Activated CD4-positive, alpha-beta T cell treated with anti-CD3 and anti-CD28 coated beads, Interleukin-2, amount 10 ng/mL, durations not matched to agents 7 days and 5 days (primary cell): Measurements from ENCODE around the gene ZNF785. TPM values are rescaled to one million over a fixed set of nuclear protein-coding genes. Genes with fewer than 3 reads are reported as not detected.
A peak's percentile ranks its signal among the peaks of the same experiment; 100 is the strongest.

Experiments
- CTCF ChIA-PET: fragments of 350-600 bp; sonication (Branson Sonifier 250); formaldehyde crosslinking; loops from one replicate; lab custom pipeline; 2021; ENCODE audit warnings: antibody characterized with exemption; lab: Charles Lee
- POLR2A ChIA-PET: fragments of 350-600 bp; sonication (Branson Sonifier 250); formaldehyde crosslinking; loops from one replicate; lab custom pipeline; 2021; ENCODE audit warnings: antibody characterized with exemption; lab: Charles Lee
- DNase-seq: peaks from one replicate; pipeline ENCODE4 v3.0.0-alpha.2; 2020
- H3K27ac Mint-ChIP-seq: one replicate; pipeline ENCODE4 v1.8.0; 2021; ENCODE audit warnings: mild to moderate bottlenecking, moderate library complexity, mixed read lengths
- H3K27me3 Mint-ChIP-seq: one replicate; pipeline ENCODE4 v1.8.0; 2021; ENCODE audit warnings: mixed read lengths
- H3K36me3 Mint-ChIP-seq: one replicate; pipeline ENCODE4 v1.8.0; 2021; ENCODE audit warnings: low read depth, mixed read lengths
- H3K4me1 Mint-ChIP-seq: one replicate; pipeline ENCODE4 v1.8.0; 2021; ENCODE audit warnings: mixed read lengths
- H3K4me3 Mint-ChIP-seq: one replicate; pipeline ENCODE4 v1.8.0; 2021; ENCODE audit warnings: mild to moderate bottlenecking, moderate library complexity, mixed read lengths
- H3K9me3 Mint-ChIP-seq: one replicate; pipeline ENCODE4 v1.8.0; 2021; ENCODE audit warnings: mixed read lengths
- total RNA-seq, 2 experiments: library from RNA; stranded (reverse); gene quantifications; one replicate each; pipeline ENCODE4 v1.2.3, GENCODE V29; 2021

The ZNF785 gene
- total RNA-seq, 2 experiments from 2014 or later = 17.0 to 18.3 TPM

DNA sequence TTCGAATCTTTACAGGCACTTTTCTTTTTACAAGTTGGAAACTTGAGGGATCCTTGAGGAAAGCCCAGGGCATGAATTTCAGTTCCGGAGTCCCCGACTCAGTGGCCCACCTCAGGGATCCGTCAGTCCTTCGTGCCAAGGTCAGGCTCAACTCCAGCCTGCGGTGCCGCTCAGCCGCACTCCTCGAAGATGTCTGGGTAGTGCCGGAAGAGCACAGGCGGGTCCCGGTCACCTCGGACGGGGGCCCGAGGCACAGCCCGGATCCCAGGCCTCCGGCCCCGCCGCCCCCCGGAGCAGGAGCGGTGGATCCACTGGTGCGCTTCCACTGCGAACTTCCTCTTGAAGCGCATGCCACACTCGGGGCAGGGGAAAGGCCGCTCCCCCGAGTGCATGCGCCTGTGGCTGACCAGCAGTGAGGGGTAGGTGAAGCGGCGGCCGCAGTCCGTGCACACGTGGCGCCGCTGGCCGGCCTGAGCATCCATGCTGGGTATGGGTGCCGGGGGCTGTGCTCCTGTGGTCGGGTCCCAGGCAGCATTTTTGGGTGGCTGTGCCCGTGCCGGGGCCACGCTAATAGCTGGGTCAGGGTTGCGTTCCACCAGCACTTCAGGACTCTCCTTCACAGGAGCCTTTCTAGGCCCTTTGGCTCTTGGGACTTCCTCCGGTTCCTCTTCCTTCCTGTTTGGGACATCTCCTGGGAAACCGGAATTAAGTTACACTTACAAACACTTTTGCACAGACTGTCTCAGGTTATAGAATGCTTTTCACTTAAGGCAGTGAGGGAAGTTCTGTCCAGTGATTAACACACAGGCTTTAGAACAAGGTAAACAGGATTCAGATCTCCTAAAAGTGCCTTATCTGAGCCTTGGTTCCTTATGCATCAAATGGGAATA lies 15.5 kb downstream of the ZNF785 start:
- ChIA-PET CTCF (interaction anchor here (1.2 to 1.8 kb wide), 2 partner anchors 12 to 160 kb away, joined by 3 to 12 read pairs; partner anchors contain the start of gene ZNF764), POLR2A (no interaction called here)
- Mint-ChIP-seq H3K36me3 (peaks cover 8% of the 10 kb centered on the region), H3K27ac (peak overlapping the region; percentile 57), H3K9me3 (no peaks in the 10 kb centered on the region), H3K27me3 (no peaks in the 10 kb centered on the region), H3K4me1 (peaks cover 58% of the 10 kb centered on the region), H3K4me3 (peak overlapping the region; percentile 86)
- no peak for DNase-seq

GRCh38 chr16:30569281-30569680 lies 16.2 kb downstream of the ZNF785 start:
- ChIA-PET CTCF (interaction anchor here (0.7 kb wide), 1 partner anchor 332 kb away, joined by 4 read pairs; no protein-coding TSS in a partner anchor), POLR2A (no interaction called here)
- no peak overlapping the region for H3K4me3 Mint-ChIP-seq
- H3K36me3 Mint-ChIP-seq = peaks cover 3% of the 10 kb centered on the region
- no peak for DNase-seq
- H3K27me3 Mint-ChIP-seq = no peaks in the 10 kb centered on the region
- peak overlapping the region; percentile 97 for H3K27ac Mint-ChIP-seq
- peaks cover 53% of the 10 kb centered on the region for H3K4me1 Mint-ChIP-seq
- no peaks in the 10 kb centered on the region for H3K9me3 Mint-ChIP-seq

GRCh38 chr16:30567991-30568638 lies 17.4 kb downstream of the ZNF785 start:
- ChIA-PET POLR2A (interaction anchor here (0.6 to 0.8 kb wide), 3 partner anchors 9 to 33 kb away, joined by 3 to 4 read pairs (median 3); no protein-coding TSS in a partner anchor), CTCF (interaction anchor here (0.6 to 1.9 kb wide), 8 partner anchors 10 to 70 kb away, joined by 3 to 7 read pairs (median 4); partner anchors contain the start of gene ZNF764)
- Mint-ChIP-seq H3K36me3 (peaks cover 3% of the 10 kb centered on the region), H3K4me3 (peak overlapping the region; percentile 63), H3K27me3 (no peaks in the 10 kb centered on the region), H3K27ac (peak overlapping the region; percentile 97), H3K9me3 (no peaks in the 10 kb centered on the region), H3K4me1 (peaks cover 48% of the 10 kb centered on the region)
- peak; percentile 73 for DNase-seq

- H3K27me3 Mint-ChIP-seq = no peaks in the 10 kb centered on the region
- DNase-seq = peak; percentile 37
- H3K9me3 Mint-ChIP-seq = no peaks in the 10 kb centered on the region
- peaks cover 45% of the 10 kb centered on the region for H3K4me1 Mint-ChIP-seq
- peaks cover 3% of the 10 kb centered on the region for H3K36me3 Mint-ChIP-seq
- ChIA-PET CTCF (interaction anchor here (0.5 to 1.9 kb wide), 5 partner anchors 9 to 153 kb away, joined by 3 to 7 read pairs (median 4); partner anchors contain the start of gene ZNF764), POLR2A (no interaction called here)
- no peak overlapping the region for H3K4me3 Mint-ChIP-seq
- peak overlapping the region; percentile 97 for H3K27ac Mint-ChIP-seq
Observed at GRCh38 chr16:30567160-30567990, 18.1 kb downstream of the ZNF785 start.

DNA sequence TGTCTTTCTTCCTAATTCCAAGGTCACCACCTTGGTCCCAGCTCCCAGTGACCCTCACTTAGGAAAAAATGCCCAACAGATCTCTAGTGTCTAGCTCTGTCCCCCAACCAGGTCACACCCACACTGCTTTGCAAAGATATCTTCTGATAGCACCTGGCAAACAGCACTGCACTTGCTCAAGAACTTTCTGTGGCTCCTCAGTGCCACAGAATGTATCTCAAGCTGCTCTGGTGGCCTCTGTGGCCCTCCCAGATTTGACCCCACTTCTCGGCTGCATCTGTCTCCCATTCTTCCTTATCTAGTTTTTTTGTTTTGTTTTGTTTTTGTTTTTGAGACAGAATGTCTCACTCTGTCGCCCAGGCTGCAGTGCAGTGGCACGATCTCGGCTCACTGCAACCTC lies 19.0 kb downstream of the ZNF785 start:
- ChIA-PET POLR2A (no interaction called here), CTCF (interaction anchor here (1.5 to 2.1 kb wide), 5 partner anchors 15 to 37 kb away, joined by 4 to 8 read pairs (median 6); partner anchors contain the start of gene ZNF747)
- Mint-ChIP-seq H3K27ac (no peak overlapping the region), H3K27me3 (no peaks in the 10 kb centered on the region), H3K36me3 (peaks cover 3% of the 10 kb centered on the region), H3K4me3 (no peak overlapping the region), H3K9me3 (no peaks in the 10 kb centered on the region), H3K4me1 (peaks cover 45% of the 10 kb centered on the region)
- no peak for DNase-seq

DNA sequence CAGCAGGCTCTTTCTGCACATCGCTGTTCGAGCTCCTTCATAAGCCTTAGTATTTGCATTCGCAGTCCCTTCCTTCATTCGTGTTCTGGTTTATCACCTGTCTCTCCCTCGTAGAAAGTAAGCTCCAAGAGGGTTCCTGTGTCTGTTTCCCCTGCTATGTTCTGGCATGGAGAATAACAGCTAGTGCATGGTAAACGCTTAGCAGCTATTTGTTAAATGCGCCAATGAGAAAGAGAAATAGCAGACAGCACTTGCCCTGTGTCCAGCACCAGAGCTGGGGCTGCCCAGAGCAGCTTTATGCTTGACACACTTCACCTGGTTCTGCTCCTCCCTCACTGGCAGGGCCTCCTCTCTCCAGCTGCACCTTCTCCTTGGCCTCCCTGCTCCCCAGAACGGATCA lies 19.5 kb downstream of the ZNF785 start:
- ChIA-PET CTCF (interaction anchor here (1.0 to 2.1 kb wide), 4 partner anchors 14 to 32 kb away, joined by 3 to 8 read pairs (median 6); partner anchors contain the start of gene ZNF747), POLR2A (no interaction called here)
- H3K36me3 Mint-ChIP-seq = peaks cover 3% of the 10 kb centered on the region
- H3K4me3 Mint-ChIP-seq = no peak overlapping the region
- no peak overlapping the region for H3K27ac Mint-ChIP-seq
- H3K4me1 Mint-ChIP-seq = peaks cover 49% of the 10 kb centered on the region
- no peak for DNase-seq
- H3K9me3 Mint-ChIP-seq = no peaks in the 10 kb centered on the region
- H3K27me3 Mint-ChIP-seq = no peaks in the 10 kb centered on the region

- H3K9me3 Mint-ChIP-seq = no peaks in the 10 kb centered on the region
- no peak for DNase-seq
- POLR2A ChIA-PET = no interaction called here
- no peak overlapping the region for H3K4me3 Mint-ChIP-seq
- no peak overlapping the region for H3K27ac Mint-ChIP-seq
- CTCF ChIA-PET = interaction anchor here (0.6 to 2.1 kb wide), 5 partner anchors 13 to 127 kb away, joined by 3 to 8 read pairs (median 6); partner anchors contain the start of gene ZNF747
- H3K4me1 Mint-ChIP-seq = peaks cover 48% of the 10 kb centered on the region
- no peaks in the 10 kb centered on the region for H3K27me3 Mint-ChIP-seq
- peaks cover 3% of the 10 kb centered on the region for H3K36me3 Mint-ChIP-seq
Observed at GRCh38 chr16:30565526-30565925, 20.0 kb downstream of the ZNF785 start.

GRCh38 chr16:30562021-30562420 lies 23.5 kb downstream of the ZNF785 start:
- H3K9me3 Mint-ChIP-seq = no peaks in the 10 kb centered on the region
- no peaks in the 10 kb centered on the region for H3K27me3 Mint-ChIP-seq
- H3K4me3 Mint-ChIP-seq = peak overlapping the region; percentile 76
- peaks cover 35% of the 10 kb centered on the region for H3K4me1 Mint-ChIP-seq
- ChIA-PET CTCF (interaction anchor here (1.2 to 1.9 kb wide), 4 partner anchors 17 to 97 kb away, joined by 3 to 7 read pairs (median 4); partner anchors contain the start of gene ZNF747), POLR2A (no interaction called here)
- no peak for DNase-seq
- H3K36me3 Mint-ChIP-seq = no peaks in the 10 kb centered on the region
- H3K27ac Mint-ChIP-seq = peak overlapping the region; percentile 91

DNA sequence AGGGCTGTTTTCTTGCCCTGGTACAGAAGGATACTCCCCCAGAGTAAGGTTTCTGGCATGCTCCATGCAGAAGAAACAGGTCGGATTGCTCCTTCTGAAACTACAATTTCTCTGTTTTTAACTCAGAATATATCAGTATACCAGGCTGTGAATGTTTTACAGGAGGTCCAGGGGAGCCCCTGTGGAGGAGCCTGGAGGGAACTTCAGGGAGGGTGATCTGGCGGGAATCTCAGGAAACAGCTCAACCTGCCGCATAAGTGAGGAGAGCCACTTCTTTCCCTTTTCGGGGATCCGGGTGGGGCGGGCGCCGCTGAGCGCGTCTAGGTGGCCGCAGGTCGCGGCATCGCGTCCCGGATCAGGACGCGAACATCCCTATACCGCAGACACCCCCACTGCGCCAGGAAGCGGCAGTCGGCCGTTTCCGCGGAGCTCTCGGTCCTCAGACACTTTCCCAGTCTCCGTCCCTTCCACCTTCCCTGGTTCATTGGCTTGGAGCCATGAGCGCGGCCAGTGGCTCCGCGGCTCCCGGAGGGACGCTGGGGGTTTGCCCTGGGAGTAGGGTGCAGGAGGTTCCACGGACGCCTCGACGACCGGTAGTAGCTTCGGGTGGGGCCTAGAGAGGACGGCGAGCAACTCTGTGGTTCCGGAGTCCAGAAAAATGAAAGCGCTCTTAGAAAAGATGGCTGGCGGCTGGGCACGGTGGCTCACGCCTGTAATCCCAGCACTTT lies 24.2 kb downstream of the ZNF785 start:
- peaks cover 6% of the 10 kb centered on the region for H3K36me3 Mint-ChIP-seq
- H3K9me3 Mint-ChIP-seq = no peaks in the 10 kb centered on the region
- ChIA-PET POLR2A (no interaction called here), CTCF (interaction anchor here (0.8 to 1.9 kb wide), 7 partner anchors 11 to 469 kb away, joined by 3 to 7 read pairs (median 3); partner anchors contain the start of genes DCTPP1, TBX6 and ZNF747)
- H3K27me3 Mint-ChIP-seq = no peaks in the 10 kb centered on the region
- peak overlapping the region; percentile 91 for H3K27ac Mint-ChIP-seq
- H3K4me1 Mint-ChIP-seq = peaks cover 29% of the 10 kb centered on the region
- H3K4me3 Mint-ChIP-seq = peak overlapping the region; percentile 76
- no peak for DNase-seq

- no peak for DNase-seq
- H3K27me3 Mint-ChIP-seq = no peaks in the 10 kb centered on the region
- ChIA-PET POLR2A (no interaction called here), CTCF (no interaction called here)
- H3K4me3 Mint-ChIP-seq = peak overlapping the region; percentile 57
- H3K27ac Mint-ChIP-seq = peak overlapping the region; percentile 90
- no peaks in the 10 kb centered on the region for H3K9me3 Mint-ChIP-seq
- H3K36me3 Mint-ChIP-seq = peaks cover 18% of the 10 kb centered on the region
- H3K4me1 Mint-ChIP-seq = peaks cover 30% of the 10 kb centered on the region
Observed at GRCh38 chr16:30559690-30560089, 25.8 kb downstream of the ZNF785 start.

- peak overlapping the region; percentile 90 for H3K27ac Mint-ChIP-seq
- no peaks in the 10 kb centered on the region for H3K27me3 Mint-ChIP-seq
- H3K9me3 Mint-ChIP-seq = no peaks in the 10 kb centered on the region
- peaks cover 37% of the 10 kb centered on the region for H3K4me1 Mint-ChIP-seq
- H3K36me3 Mint-ChIP-seq = peaks cover 25% of the 10 kb centered on the region
- peak overlapping the region; percentile 87 for H3K4me3 Mint-ChIP-seq
- DNase-seq = no peak
- ChIA-PET POLR2A (interaction anchor here (0.6 to 0.8 kb wide), 2 partner anchors 87 to 129 kb away, joined by 3 read pairs; partner anchors contain the start of genes DCTPP1 and ITGAL), CTCF (interaction anchor here (0.6 to 3.0 kb wide), 12 partner anchors 9 to 467 kb away, joined by 3 to 18 read pairs (median 6); partner anchors contain the start of genes TBX6, ZNF688 and ZNF747)
Observed at GRCh38 chr16:30558789-30559377, 26.6 kb downstream of the ZNF785 start.
